ENCODE data around the gene SLC35E1.

DNA sequence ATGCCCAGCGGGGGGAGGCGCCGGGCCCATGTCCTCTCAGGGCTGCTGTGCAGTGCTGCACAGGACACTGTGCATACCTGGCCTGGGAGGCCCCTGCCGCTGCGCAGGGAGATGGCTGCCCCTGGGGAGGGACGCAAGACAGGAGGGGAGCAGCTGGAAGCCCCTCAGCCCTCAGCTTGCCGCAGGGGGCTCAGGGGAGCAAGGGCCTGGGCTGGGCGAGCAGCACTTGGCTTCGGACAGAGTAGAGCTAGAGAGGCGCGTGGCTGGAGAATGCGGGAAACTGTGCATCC, 40.9 kb downstream of the SLC35E1 start:
- TF ChIP-seq, protein P1, sequence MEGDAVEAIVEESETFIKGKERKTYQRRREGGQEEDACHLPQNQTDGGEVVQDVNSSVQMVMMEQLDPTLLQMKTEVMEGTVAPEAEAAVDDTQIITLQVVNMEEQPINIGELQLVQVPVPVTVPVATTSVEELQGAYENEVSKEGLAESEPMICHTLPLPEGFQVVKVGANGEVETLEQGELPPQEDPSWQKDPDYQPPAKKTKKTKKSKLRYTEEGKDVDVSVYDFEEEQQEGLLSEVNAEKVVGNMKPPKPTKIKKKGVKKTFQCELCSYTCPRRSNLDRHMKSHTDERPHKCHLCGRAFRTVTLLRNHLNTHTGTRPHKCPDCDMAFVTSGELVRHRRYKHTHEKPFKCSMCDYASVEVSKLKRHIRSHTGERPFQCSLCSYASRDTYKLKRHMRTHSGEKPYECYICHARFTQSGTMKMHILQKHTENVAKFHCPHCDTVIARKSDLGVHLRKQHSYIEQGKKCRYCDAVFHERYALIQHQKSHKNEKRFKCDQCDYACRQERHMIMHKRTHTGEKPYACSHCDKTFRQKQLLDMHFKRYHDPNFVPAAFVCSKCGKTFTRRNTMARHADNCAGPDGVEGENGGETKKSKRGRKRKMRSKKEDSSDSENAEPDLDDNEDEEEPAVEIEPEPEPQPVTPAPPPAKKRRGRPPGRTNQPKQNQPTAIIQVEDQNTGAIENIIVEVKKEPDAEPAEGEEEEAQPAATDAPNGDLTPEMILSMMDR (IDR thresholded peaks at IDR 0.05), result no peak
- no peak for TF ChIP-seq EP300 (IDR thresholded peaks at IDR 0.05)
